Measurements from ENCODE around the gene KIAA1143.
A peak's percentile ranks its signal among the peaks of the same experiment; 100 is the strongest.

Gene KIAA1143

DNA sequence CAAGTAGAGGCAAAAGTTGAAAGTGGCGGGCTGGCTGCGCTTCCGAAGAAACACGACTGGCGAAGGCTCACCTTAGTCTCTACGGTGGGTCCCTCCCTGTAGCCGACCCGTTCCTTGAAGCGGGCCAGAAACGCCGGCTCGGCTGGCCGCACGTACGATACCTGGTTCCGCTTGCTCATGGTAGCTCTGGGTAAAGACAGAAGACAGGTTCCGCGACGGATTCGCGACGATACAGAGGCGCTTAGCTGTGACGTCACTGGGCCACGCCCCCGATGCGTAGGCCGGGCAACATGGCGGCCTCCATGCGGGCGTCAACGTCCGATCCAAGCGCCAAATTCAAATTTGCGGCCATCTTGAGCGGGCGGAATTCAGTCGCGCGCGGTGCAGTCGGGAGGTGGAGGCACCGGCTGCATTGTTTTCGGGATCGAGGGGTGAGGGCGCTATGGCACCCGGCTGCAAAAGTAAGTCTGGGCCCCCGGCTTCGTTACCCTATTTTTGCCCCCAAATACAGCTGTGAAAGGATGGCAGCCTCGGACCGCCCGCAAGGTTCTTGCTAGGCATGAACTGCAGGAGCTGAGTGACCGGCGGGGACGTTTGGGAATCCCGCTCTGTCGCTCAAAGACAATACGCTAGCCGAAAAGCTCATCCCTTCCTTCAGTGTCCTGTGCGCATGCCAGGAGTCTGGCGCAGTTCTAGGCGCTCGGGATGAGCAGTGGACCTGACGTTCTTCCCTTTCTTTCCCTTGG lies at the start of gene KIAA1143, which contains the start of gene KIF15:
Gene KIAA1143 (minus strand): TSS at position 196 of the 746 bp plus-strand sequence. CDS start 17 bp downstream, at position 179.
Gene KIF15 (plus strand): TSS at position 371 of the 746 bp plus-strand sequence. CDS start 72 bp downstream, at position 443.
- peaks cover 0 to 6% of the 10 kb centered on the region in 2 donors for H3K36me3 ChIP-seq (ENCODE audit: control insufficient read depth in 1 of 2, insufficient read depth in 2 of 2, low read length in 2 of 2)
- peaks cover 7 to 10% of the 10 kb centered on the region in 2 donors for H3K4me1 ChIP-seq (ENCODE audit: control insufficient read depth in 1 of 2, insufficient read depth in 2 of 2, low read length in 2 of 2)
- H3K27ac ChIP-seq (ENCODE audit: low read depth, low read length) = no peak within 1 kb of the TSS

DNA sequence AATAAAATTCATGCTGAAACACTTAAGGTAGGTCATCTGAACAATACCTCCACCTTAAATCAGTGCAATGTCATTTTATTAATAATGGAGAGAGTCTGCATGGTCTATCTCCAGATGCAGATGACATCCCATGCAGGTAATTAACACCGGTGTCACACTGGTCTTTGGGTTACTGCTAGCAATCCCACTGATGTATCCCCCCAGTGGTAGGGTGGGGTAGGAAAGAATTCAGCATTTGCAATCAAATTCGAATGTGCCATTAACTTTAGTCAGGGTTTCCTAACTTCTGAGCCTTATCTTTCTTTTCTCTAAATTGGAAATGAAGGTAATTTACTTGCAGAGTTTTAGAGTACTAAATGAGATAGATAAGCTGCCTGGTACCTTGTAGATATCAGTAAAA lies 44.5 kb upstream of the KIAA1143 start:
- H3K9me3 ChIP-seq (ENCODE audit: control insufficient read depth in 1 of 2, low read length in 2 of 2) = no peaks in the 10 kb centered on the region
- H3K4me3 ChIP-seq (ENCODE audit: low read depth in 1 of 2, low read length in 2 of 2) = no peak overlapping the region
- no peaks in the 10 kb centered on the region for H3K4me1 ChIP-seq (ENCODE audit: control insufficient read depth in 1 of 2, insufficient read depth in 2 of 2, low read length in 2 of 2)
- H3K9ac ChIP-seq (ENCODE audit: low read depth in 1 of 2, low read length in 2 of 2) = no peak overlapping the region
- H3K36me3 ChIP-seq (ENCODE audit: control insufficient read depth in 1 of 2, insufficient read depth in 2 of 2, low read length in 2 of 2) = peaks cover 0 to 4% of the 10 kb centered on the region in 2 donors
- no peaks in the 10 kb centered on the region for H3K27me3 ChIP-seq (ENCODE audit: control insufficient read depth in 1 of 2, insufficient read depth in 2 of 2, low read length in 2 of 2)
- H3K27ac ChIP-seq (ENCODE audit: low read depth, low read length) = no peak overlapping the region

More for the DNA sequence above, at the start of gene KIAA1143, which contains the start of gene KIF15:
- Histone ChIP-seq H3K9ac (ENCODE audit: low read depth in 1 of 2, low read length in 2 of 2) (peak within 1 kb of the TSS; percentile 88 to 92), H3K9me3 (ENCODE audit: control insufficient read depth in 1 of 2, low read length in 2 of 2) (peaks cover 10 to 26% of the 10 kb centered on the region in 2 donors), H3K27me3 (ENCODE audit: control insufficient read depth in 1 of 2, insufficient read depth in 2 of 2, low read length in 2 of 2) (no peaks in the 10 kb centered on the region), H3K4me3 (ENCODE audit: low read depth in 1 of 2, low read length in 2 of 2) (peak within 1 kb of the TSS; percentile 97)

DNA sequence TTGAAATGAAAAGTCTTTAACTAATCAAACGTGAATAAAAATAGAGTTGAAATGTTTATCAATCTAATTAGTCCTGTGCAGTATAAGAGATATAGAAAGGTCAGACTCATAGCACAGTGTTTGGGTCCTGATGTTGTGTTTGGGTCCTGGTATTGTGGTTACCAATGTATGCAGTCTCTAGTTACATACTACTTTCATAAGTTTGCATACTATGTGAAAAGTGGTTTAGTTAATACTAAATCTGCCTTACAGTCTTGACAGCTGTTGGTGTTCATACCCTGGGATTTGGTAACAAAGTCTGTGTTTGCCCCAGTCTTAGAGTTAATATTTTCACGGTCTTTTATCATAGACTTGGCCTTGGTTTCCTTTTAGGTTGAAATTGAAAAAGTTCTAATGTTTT lies 41.9 kb upstream of the KIAA1143 start:
- no peak overlapping the region for H3K4me3 ChIP-seq (ENCODE audit: low read depth in 1 of 2, low read length in 2 of 2)
- no peaks in the 10 kb centered on the region for H3K4me1 ChIP-seq (ENCODE audit: control insufficient read depth in 1 of 2, insufficient read depth in 2 of 2, low read length in 2 of 2)
- no peak overlapping the region for H3K27ac ChIP-seq (ENCODE audit: low read depth, low read length)
- no peaks in the 10 kb centered on the region for H3K27me3 ChIP-seq (ENCODE audit: control insufficient read depth in 1 of 2, insufficient read depth in 2 of 2, low read length in 2 of 2)
- no peak overlapping the region for H3K9ac ChIP-seq (ENCODE audit: low read depth in 1 of 2, low read length in 2 of 2)
- H3K36me3 ChIP-seq (ENCODE audit: control insufficient read depth in 1 of 2, insufficient read depth in 2 of 2, low read length in 2 of 2) = peaks cover 0 to 10% of the 10 kb centered on the region in 2 donors
- no peaks in the 10 kb centered on the region for H3K9me3 ChIP-seq (ENCODE audit: control insufficient read depth in 1 of 2, low read length in 2 of 2)

DNA sequence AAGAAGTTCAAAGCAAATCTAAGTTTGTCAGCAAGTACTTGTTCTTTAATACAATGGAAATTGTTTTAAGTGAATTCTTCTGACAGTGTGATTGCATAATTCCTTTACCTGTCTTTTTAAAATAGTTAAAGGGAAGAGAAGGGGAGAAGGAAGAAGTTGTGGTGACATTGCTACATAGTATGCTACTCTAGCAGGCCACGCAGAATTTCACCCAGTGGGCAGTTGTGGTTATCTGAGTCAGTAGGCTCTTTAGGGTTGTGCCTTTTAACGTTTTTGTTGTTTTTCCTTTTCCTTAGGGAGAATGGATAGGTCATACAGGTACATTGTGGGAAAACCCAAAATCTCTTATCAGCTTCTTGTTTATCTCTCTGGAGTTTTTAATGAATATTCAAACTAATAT lies 40.6 kb upstream of the KIAA1143 start:
- no peak overlapping the region for H3K27ac ChIP-seq (ENCODE audit: low read depth, low read length)
- no peaks in the 10 kb centered on the region for H3K9me3 ChIP-seq (ENCODE audit: control insufficient read depth in 1 of 2, low read length in 2 of 2)
- H3K27me3 ChIP-seq (ENCODE audit: control insufficient read depth in 1 of 2, insufficient read depth in 2 of 2, low read length in 2 of 2) = no peaks in the 10 kb centered on the region
- H3K9ac ChIP-seq (ENCODE audit: low read depth in 1 of 2, low read length in 2 of 2) = no peak overlapping the region
- H3K4me1 ChIP-seq (ENCODE audit: control insufficient read depth in 1 of 2, insufficient read depth in 2 of 2, low read length in 2 of 2) = no peaks in the 10 kb centered on the region
- H3K36me3 ChIP-seq (ENCODE audit: control insufficient read depth in 1 of 2, insufficient read depth in 2 of 2, low read length in 2 of 2) = peaks cover 0 to 10% of the 10 kb centered on the region in 2 donors
- no peak overlapping the region for H3K4me3 ChIP-seq (ENCODE audit: low read depth in 1 of 2, low read length in 2 of 2)

DNA sequence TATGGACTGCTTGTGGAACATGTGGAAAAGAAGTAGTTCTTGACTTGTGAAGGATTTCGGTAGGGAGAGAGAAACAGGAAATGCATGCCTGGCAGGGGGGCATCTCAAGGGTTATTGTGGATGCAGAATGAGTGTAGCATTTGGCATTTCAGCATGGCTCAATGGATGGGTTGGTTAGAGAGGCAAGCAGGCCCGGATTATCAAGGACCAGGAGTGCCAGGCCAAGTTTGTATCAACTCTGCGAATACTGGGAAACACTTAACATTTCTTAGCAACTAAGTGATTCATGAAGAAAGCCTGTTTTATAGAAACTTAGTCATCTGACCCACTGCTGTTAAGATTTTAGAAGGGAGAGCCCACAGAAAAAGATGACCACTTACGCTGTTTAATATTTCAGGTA lies 33.8 kb upstream of the KIAA1143 start:
- Histone ChIP-seq H3K27ac (ENCODE audit: low read depth, low read length) (no peak overlapping the region), H3K36me3 (ENCODE audit: control insufficient read depth in 1 of 2, insufficient read depth in 2 of 2, low read length in 2 of 2) (peaks cover 0 to 15% of the 10 kb centered on the region in 2 donors), H3K9ac (ENCODE audit: low read depth in 1 of 2, low read length in 2 of 2) (no peak overlapping the region), H3K4me3 (ENCODE audit: low read depth in 1 of 2, low read length in 2 of 2) (no peak overlapping the region), H3K9me3 (ENCODE audit: control insufficient read depth in 1 of 2, low read length in 2 of 2) (no peaks in the 10 kb centered on the region), H3K27me3 (ENCODE audit: control insufficient read depth in 1 of 2, insufficient read depth in 2 of 2, low read length in 2 of 2) (no peaks in the 10 kb centered on the region), H3K4me1 (ENCODE audit: control insufficient read depth in 1 of 2, insufficient read depth in 2 of 2, low read length in 2 of 2) (no peaks in the 10 kb centered on the region)

DNA sequence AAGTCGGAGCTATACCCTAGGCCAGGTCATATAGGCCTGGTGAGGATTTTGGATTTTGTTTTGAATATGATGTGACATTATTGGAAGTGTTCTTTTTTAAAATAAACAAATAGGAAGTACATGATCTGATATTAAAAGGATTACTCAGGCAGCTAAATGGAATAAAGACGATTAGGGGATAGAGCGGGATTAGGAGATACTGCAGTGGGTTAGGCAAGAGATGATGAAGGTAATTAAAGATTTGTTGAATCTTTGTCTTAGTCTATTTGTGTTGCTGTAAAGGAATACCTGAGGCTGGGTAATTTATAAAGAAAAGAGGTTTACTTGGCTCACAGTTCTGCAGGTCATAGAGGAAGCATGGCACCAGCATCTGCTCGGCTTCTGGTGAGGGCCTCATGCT lies 21.5 kb upstream of the KIAA1143 start:
- Histone ChIP-seq H3K27me3 (ENCODE audit: control insufficient read depth in 1 of 2, insufficient read depth in 2 of 2, low read length in 2 of 2) (no peaks in the 10 kb centered on the region), H3K36me3 (ENCODE audit: control insufficient read depth in 1 of 2, insufficient read depth in 2 of 2, low read length in 2 of 2) (peaks cover 5 to 8% of the 10 kb centered on the region in 2 donors), H3K27ac (ENCODE audit: low read depth, low read length) (no peak overlapping the region), H3K9ac (ENCODE audit: low read depth in 1 of 2, low read length in 2 of 2) (no peak overlapping the region), H3K9me3 (ENCODE audit: control insufficient read depth in 1 of 2, low read length in 2 of 2) (no peaks in the 10 kb centered on the region), H3K4me1 (ENCODE audit: control insufficient read depth in 1 of 2, insufficient read depth in 2 of 2, low read length in 2 of 2) (no peaks in the 10 kb centered on the region), H3K4me3 (ENCODE audit: low read depth in 1 of 2, low read length in 2 of 2) (no peak overlapping the region)

DNA sequence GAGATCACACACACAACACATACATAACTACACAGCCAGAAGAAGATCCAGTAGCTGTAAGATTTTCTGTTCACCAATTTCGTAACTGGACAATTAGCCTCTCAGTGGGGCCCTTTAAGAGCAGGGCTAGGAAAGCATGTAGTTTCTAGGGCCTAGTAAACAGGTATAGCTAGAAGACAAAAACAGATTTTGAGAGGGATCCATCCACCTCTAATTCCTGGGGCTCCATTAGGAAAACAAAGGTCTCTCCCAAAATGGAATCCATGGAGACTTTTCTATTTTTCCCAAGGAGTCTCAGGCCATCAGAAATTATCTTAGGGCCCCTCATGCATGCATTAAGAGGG lies 10.7 kb upstream of the KIAA1143 start:
- H3K9ac ChIP-seq (ENCODE audit: low read depth in 1 of 2, low read length in 2 of 2) = no peak overlapping the region
- no peak overlapping the region for H3K27ac ChIP-seq (ENCODE audit: low read depth, low read length)
- no peak overlapping the region for H3K4me3 ChIP-seq (ENCODE audit: low read depth in 1 of 2, low read length in 2 of 2)
- peaks cover 13 to 25% of the 10 kb centered on the region in 2 donors for H3K9me3 ChIP-seq (ENCODE audit: control insufficient read depth in 1 of 2, low read length in 2 of 2)
- H3K27me3 ChIP-seq (ENCODE audit: control insufficient read depth in 1 of 2, insufficient read depth in 2 of 2, low read length in 2 of 2) = no peaks in the 10 kb centered on the region
- H3K36me3 ChIP-seq (ENCODE audit: control insufficient read depth in 1 of 2, insufficient read depth in 2 of 2, low read length in 2 of 2) = peaks cover 0 to 6% of the 10 kb centered on the region in 2 donors
- H3K4me1 ChIP-seq (ENCODE audit: control insufficient read depth in 1 of 2, insufficient read depth in 2 of 2, low read length in 2 of 2) = no peaks in the 10 kb centered on the region

DNA sequence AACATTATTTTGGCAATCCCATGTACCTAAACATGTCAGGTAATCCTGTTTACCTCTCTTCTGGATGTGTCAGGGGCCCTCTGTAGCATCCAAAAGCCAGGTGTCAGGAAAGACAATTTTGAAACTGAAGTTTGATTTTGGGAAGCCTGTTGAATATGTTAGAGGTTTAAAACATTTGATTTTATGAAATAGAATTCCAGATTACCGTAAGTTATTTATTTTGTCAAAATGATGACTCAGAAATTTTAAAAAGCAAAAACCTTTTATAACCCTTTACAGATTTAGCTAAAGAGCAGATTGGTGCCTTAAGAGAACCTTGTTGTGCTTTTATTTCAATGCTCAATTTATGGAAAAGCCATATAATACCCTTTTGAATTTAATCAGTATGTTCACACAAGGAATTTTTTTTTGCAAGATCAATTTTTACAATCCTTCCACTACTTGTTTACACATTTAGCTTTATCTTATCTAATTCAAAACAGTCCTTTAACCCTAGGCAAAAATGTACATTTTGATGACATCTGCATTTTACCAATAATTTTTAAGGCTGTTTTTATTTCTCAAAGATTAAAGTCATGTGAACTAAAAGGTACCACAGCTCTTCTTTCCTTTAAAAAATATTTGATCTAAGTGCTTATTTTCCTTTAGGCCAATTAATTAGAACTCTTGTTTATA lies 10.1 kb upstream of the KIAA1143 start:
- Histone ChIP-seq H3K9me3 (ENCODE audit: control insufficient read depth in 1 of 2, low read length in 2 of 2) (peaks cover 13 to 25% of the 10 kb centered on the region in 2 donors), H3K9ac (ENCODE audit: low read depth in 1 of 2, low read length in 2 of 2) (no peak overlapping the region), H3K36me3 (ENCODE audit: control insufficient read depth in 1 of 2, insufficient read depth in 2 of 2, low read length in 2 of 2) (peaks cover 0 to 5% of the 10 kb centered on the region in 2 donors), H3K27me3 (ENCODE audit: control insufficient read depth in 1 of 2, insufficient read depth in 2 of 2, low read length in 2 of 2) (no peaks in the 10 kb centered on the region), H3K4me1 (ENCODE audit: control insufficient read depth in 1 of 2, insufficient read depth in 2 of 2, low read length in 2 of 2) (no peaks in the 10 kb centered on the region), H3K4me3 (ENCODE audit: low read depth in 1 of 2, low read length in 2 of 2) (no peak overlapping the region), H3K27ac (ENCODE audit: low read depth, low read length) (no peak overlapping the region)

DNA sequence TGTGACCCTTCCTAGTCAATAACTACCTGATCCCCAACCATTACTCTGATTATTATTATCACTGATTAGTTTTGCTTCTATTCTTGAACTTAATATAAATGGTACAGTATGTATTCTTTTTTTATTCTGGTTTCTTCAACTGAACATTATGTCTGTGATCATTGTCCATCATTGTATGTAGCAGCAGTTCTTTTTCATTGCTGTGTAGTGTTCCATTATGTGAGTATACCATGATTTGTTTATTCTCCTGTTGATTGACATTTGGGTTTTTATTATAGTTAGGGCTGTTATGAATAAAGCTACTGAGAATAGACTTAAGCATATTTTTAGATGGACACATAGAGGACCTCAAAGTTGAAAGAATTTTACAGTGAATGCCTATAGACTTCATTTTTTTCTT lies 2.8 kb upstream of the KIAA1143 start:
- Histone ChIP-seq H3K9ac (ENCODE audit: low read depth in 1 of 2, low read length in 2 of 2) (no peak overlapping the region), H3K27ac (ENCODE audit: low read depth, low read length) (no peak overlapping the region), H3K36me3 (ENCODE audit: control insufficient read depth in 1 of 2, insufficient read depth in 2 of 2, low read length in 2 of 2) (no peaks in the 10 kb centered on the region), H3K9me3 (ENCODE audit: control insufficient read depth in 1 of 2, low read length in 2 of 2) (peaks cover 3 to 4% of the 10 kb centered on the region in 2 donors), H3K4me1 (ENCODE audit: control insufficient read depth in 1 of 2, insufficient read depth in 2 of 2, low read length in 2 of 2) (peaks cover 7 to 10% of the 10 kb centered on the region in 2 donors), H3K27me3 (ENCODE audit: control insufficient read depth in 1 of 2, insufficient read depth in 2 of 2, low read length in 2 of 2) (no peaks in the 10 kb centered on the region), H3K4me3 (ENCODE audit: low read depth in 1 of 2, low read length in 2 of 2) (no peak overlapping the region)

DNA sequence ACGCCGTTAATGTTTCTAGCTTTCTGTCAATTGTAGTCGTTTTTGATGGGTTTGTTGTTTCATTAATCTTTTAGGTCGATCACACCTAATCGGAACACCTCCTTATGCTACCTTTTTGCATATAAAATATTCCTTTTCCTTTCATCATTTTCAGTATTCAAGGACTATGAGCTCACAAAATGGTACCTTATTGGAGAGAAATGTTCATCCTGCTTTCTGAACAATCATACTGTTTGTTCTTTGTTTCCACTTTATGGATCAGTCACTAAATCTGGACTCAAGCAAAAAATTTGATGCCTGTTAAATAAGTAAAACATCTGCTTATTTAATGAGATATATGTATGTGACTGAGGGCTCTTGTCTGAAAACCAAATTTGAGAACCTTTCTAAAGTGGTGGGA lies 1.3 kb upstream of the KIAA1143 start:
- peaks cover 4 to 16% of the 10 kb centered on the region in 2 donors for H3K9me3 ChIP-seq (ENCODE audit: control insufficient read depth in 1 of 2, low read length in 2 of 2)
- peaks cover 0 to 6% of the 10 kb centered on the region in 2 donors for H3K36me3 ChIP-seq (ENCODE audit: control insufficient read depth in 1 of 2, insufficient read depth in 2 of 2, low read length in 2 of 2)
- peaks cover 7 to 10% of the 10 kb centered on the region in 2 donors for H3K4me1 ChIP-seq (ENCODE audit: control insufficient read depth in 1 of 2, insufficient read depth in 2 of 2, low read length in 2 of 2)
- peak overlapping the region; percentile 97 for H3K4me3 ChIP-seq (ENCODE audit: low read depth in 1 of 2, low read length in 2 of 2)
- no peaks in the 10 kb centered on the region for H3K27me3 ChIP-seq (ENCODE audit: control insufficient read depth in 1 of 2, insufficient read depth in 2 of 2, low read length in 2 of 2)
- peak overlapping the region in 1 of 2 donors; percentile 92 for H3K9ac ChIP-seq (ENCODE audit: low read depth in 1 of 2, low read length in 2 of 2)
- H3K27ac ChIP-seq (ENCODE audit: low read depth, low read length) = no peak overlapping the region
